ENCODE measurements around the gene GCN1. TPM values are rescaled to one million over a fixed set of nuclear protein-coding genes. Genes with fewer than 3 reads are reported as not detected.
A peak's percentile ranks its signal among the peaks of the same experiment; 100 is the strongest.

GCN1 gene
- polyA plus RNA-seq, 3 donors: 5.0 to 22.1 (median 8.3) TPM

GRCh38 chr12:120167529-120168095 lies 26.9 kb downstream of the GCN1 start:
- TF ChIP-seq CTCF (IDR thresholded peaks at IDR 0.05): no peak
- WGBS (ENCODE audit: insufficient coverage): 89% methylated on average over 2 of the region's 6 CpGs
- intact Hi-C loops (cut with micrococcal nuclease): no loop called here

GRCh38 chr12:120164293-120164692 lies 30.2 kb downstream of the GCN1 start:
- Histone ChIP-seq H3K4me3 (replicated peaks in 1 of 3; ENCODE audit: low read depth in 2 of 3, low read length in 3 of 3) (no peak overlapping the region), H3K4me1 (ENCODE audit: control insufficient read depth in 1 of 2, insufficient read depth in 2 of 2, low read length in 2 of 2) (no peaks in the 10 kb centered on the region), H3K9me3 (replicated peaks in 1 of 2; ENCODE audit: control insufficient read depth in 1 of 2, insufficient read depth in 1 of 2, low read length in 2 of 2) (no peaks in the 10 kb centered on the region), H2AFZ (ENCODE audit: insufficient read depth, low read depth, low read length, poor library complexity, severe bottlenecking) (no peak overlapping the region), H3K27ac (ENCODE audit: low read depth in 1 of 2, low read length in 2 of 2) (no peak overlapping the region), H3K79me2 (ENCODE audit: insufficient read depth, low read length) (no peaks in the 10 kb centered on the region), H3K4me2 (replicated peaks; ENCODE audit: extremely low read depth, low read length, poor library complexity, severe bottlenecking) (no peak overlapping the region), H3K27me3 (ENCODE audit: control insufficient read depth in 2 of 2, insufficient read depth in 2 of 2, low read length in 2 of 2) (no peaks in the 10 kb centered on the region), H3K36me3 (replicated peaks in 1 of 2; ENCODE audit: control insufficient read depth in 1 of 2, insufficient read depth in 2 of 2, low read length in 2 of 2) (peaks cover 81 to 85% of the 10 kb centered on the region in 2 donors), H3K9ac (ENCODE audit: insufficient read depth, low read length, poor library complexity, severe bottlenecking) (no peak overlapping the region), H4K20me1 (ENCODE audit: insufficient read depth, low read length) (no peaks in the 10 kb centered on the region)
- no peak overlapping the region for H3K4me3 Mint-ChIP-seq
- peaks cover 68 to 91% of the 10 kb centered on the region in 2 donors for H3K36me3 Mint-ChIP-seq
- DNase-seq: no peak
- TF ChIP-seq CTCF (IDR thresholded peaks at IDR 0.05): no peak
- intact Hi-C loops (cut with micrococcal nuclease): no loop called here
- H3K27ac Mint-ChIP-seq: no peak overlapping the region
- WGBS (ENCODE audit: insufficient coverage): 98% methylated on average over 8 of the region's 11 CpGs
- peaks cover 0 to 1% (median 0%) of the 10 kb centered on the region in 3 donors for H3K27me3 Mint-ChIP-seq (ENCODE audit: low read depth in 3 of 3)
- no peaks in the 10 kb centered on the region for H3K9me3 Mint-ChIP-seq
- H3K4me1 Mint-ChIP-seq: no peaks in the 10 kb centered on the region

More at GRCh38 chr12:120167529-120168095, 26.9 kb downstream of the GCN1 start:
- Histone ChIP-seq H3K27ac (ENCODE audit: low read depth in 1 of 2, low read length in 2 of 2) (no peak overlapping the region), H3K27me3 (ENCODE audit: control insufficient read depth in 2 of 2, insufficient read depth in 2 of 2, low read length in 2 of 2) (no peaks in the 10 kb centered on the region), H3K4me2 (replicated peaks; ENCODE audit: extremely low read depth, low read length, poor library complexity, severe bottlenecking) (no peak overlapping the region), H3K4me3 (replicated peaks in 1 of 3; ENCODE audit: low read depth in 2 of 3, low read length in 3 of 3) (no peak overlapping the region), H3K4me1 (ENCODE audit: control insufficient read depth in 1 of 2, insufficient read depth in 2 of 2, low read length in 2 of 2) (no peaks in the 10 kb centered on the region), H3K36me3 (replicated peaks in 1 of 2; ENCODE audit: control insufficient read depth in 1 of 2, insufficient read depth in 2 of 2, low read length in 2 of 2) (peaks cover 77 to 85% of the 10 kb centered on the region in 2 donors), H3K9ac (ENCODE audit: insufficient read depth, low read length, poor library complexity, severe bottlenecking) (no peak overlapping the region), H4K20me1 (ENCODE audit: insufficient read depth, low read length) (no peaks in the 10 kb centered on the region), H3K9me3 (replicated peaks in 1 of 2; ENCODE audit: control insufficient read depth in 1 of 2, insufficient read depth in 1 of 2, low read length in 2 of 2) (no peaks in the 10 kb centered on the region), H2AFZ (ENCODE audit: insufficient read depth, low read depth, low read length, poor library complexity, severe bottlenecking) (no peak overlapping the region), H3K79me2 (ENCODE audit: insufficient read depth, low read length) (no peaks in the 10 kb centered on the region)
- Mint-ChIP-seq H3K4me1 (no peaks in the 10 kb centered on the region), H3K27ac (peak overlapping the region in 1 of 7 donors; percentile 57), H3K4me3 (no peak overlapping the region), H3K36me3 (peaks cover 57 to 88% of the 10 kb centered on the region in 2 donors), H3K9me3 (no peaks in the 10 kb centered on the region), H3K27me3 (ENCODE audit: low read depth in 3 of 3) (peaks cover 0 to 1% (median 0%) of the 10 kb centered on the region in 3 donors)
- DNase-seq: no peak
